DOHH2 (cell line): Measurements from ENCODE around the gene SULT1E1.

Source experiments
- EZH2phosphoT487 ChIP-seq: fragments of 200-600 bp; sonication (generic); IDR thresholded peaks from 2 replicates; pipeline ENCODE4 v1.6.1; 2017; ENCODE audit warnings: borderline replicate concordance, mild to moderate bottlenecking, antibody characterized with exemption, low read length, moderate library complexity, mixed read lengths
- TF ChIP-seq, protein P1 (sequence below): fragments of 200-600 bp; sonication (generic); IDR thresholded peaks from one replicate; pipeline ENCODE4 v1.5.1; 2014; ENCODE audit warnings: antibody characterized with exemption, mild to moderate bottlenecking, low read depth, low read length; ENCODE audit not compliant: poor library complexity, severe bottlenecking

DNA sequence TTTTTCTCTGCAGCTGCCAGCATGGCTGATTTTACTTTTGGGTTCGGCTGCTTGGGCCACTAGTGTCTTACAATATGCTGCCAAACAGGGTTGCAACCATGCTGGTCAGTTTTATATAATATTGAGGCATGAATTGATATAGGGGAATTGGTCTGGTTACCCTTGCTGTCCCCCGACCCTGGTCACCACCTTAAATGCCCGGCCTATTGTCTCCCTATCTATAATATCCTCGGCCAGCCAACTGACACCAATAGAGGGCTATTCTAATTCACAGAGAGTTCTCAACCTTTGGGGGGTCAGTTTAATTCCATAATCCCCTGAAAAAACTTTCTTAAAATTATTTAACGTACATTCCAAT is 28.7 kb downstream of the SULT1E1 start:
- no peak for TF ChIP-seq EZH2phosphoT487
- TF ChIP-seq, protein P1, sequence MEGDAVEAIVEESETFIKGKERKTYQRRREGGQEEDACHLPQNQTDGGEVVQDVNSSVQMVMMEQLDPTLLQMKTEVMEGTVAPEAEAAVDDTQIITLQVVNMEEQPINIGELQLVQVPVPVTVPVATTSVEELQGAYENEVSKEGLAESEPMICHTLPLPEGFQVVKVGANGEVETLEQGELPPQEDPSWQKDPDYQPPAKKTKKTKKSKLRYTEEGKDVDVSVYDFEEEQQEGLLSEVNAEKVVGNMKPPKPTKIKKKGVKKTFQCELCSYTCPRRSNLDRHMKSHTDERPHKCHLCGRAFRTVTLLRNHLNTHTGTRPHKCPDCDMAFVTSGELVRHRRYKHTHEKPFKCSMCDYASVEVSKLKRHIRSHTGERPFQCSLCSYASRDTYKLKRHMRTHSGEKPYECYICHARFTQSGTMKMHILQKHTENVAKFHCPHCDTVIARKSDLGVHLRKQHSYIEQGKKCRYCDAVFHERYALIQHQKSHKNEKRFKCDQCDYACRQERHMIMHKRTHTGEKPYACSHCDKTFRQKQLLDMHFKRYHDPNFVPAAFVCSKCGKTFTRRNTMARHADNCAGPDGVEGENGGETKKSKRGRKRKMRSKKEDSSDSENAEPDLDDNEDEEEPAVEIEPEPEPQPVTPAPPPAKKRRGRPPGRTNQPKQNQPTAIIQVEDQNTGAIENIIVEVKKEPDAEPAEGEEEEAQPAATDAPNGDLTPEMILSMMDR, result no peak
